ENCODE measurements around the gene SHISA2.

- TF ChIP-seq RAD21 (conservative IDR thresholded peaks at IDR 0.05 in 1 of 2, IDR thresholded peaks at IDR 0.05 in 1 of 2): no peak
- no peak for TF ChIP-seq CTCF (IDR thresholded peaks at IDR 0.05)
- TF ChIP-seq CHD2 (IDR thresholded peaks at IDR 0.05; ENCODE audit: low read length, partially characterized antibody): no peak
Observed at GRCh38 chr13:26075498-26075897, 23.7 kb upstream of the SHISA2 start.
